PFSK-1 (cell line): ENCODE results near the gene MYO3A.

Experiments
- POLR2AphosphoS5 ChIP-seq: IDR thresholded peaks from 2 replicates; pipeline ENCODE4 v1.6.1; 2012; ENCODE audit warnings: low read depth, mild to moderate bottlenecking, control low read depth, low read length, moderate library complexity
- REST ChIP-seq, 2 experiments: IDR thresholded peaks; 2 replicates each; pipeline versions ENCODE4 v1.6.1 to v1.8.0; 2011 to 2012; ENCODE audit warnings: low read depth in 2 of 2, low read length in 2 of 2, control low read depth in 1 of 2, inconsistent platforms in 1 of 2, mild to moderate bottlenecking in 1 of 2, moderate library complexity in 1 of 2; ENCODE audit not compliant: insufficient read depth in 1 of 2

DNA sequence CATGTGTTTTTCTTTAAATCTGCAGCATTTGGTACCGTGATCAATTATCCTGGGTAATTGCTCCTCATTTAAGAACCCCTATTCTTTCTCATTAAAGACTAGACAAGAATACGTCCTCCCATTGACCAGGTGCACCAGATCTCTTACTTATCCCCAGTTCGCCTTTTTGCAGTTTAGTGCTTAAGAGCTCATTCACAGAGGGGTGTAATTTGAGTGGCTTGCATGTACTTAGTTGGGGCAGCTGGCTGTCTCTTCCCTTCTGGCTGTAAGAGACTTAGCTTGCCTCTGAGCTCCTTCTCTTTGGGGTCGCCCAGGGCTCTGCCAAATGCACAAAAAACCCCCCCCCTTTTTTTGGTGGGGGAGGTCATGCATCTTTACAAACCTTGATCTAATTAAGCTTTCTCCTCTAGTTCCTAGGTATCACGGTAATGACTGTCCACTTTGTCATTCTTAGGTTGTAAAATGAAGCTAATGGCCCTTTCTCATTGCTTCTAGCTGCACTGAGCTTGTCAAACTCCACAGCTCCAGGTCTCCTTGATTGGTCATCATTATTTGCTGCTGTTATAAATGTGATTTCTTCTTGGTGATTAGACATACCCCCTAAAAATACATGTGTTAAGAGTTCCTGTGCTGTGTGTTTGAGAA is 308.8 kb downstream of the MYO3A start:
- TF ChIP-seq REST (IDR thresholded peaks at IDR 0.05; ENCODE audit: insufficient read depth in 1 of 2, low read depth in 2 of 2, low read length in 2 of 2) (no peak), POLR2AphosphoS5 (no peak)
